ACC112 (cell line): ENCODE results near the gene SYNGR1.
"Not testable (repeated sequence)": the region's sequence is repeated elsewhere in the genome, so short reads cannot be mapped to it uniquely, and the experiment has no call there.

Experiments used
- H2AFZ ChIP-seq: fragments of 200-600 bp; sonication (generic); one replicate; pipeline ENCODE4 v1.6.0; 2017; ENCODE audit warnings: antibody characterized with exemption, low read length; ENCODE audit not compliant: unreplicated experiment
- H3K27ac ChIP-seq: fragments of 200-600 bp; sonication (generic); 2 replicates; pipeline ENCODE4 v1.5.1; 2014; ENCODE audit warnings: low read depth, mild to moderate bottlenecking, antibody characterized with exemption, low read length, moderate library complexity
- H3K27me3 ChIP-seq: fragments of 200-600 bp; sonication (generic); 2 replicates; pipeline ENCODE4 v1.6.1; 2014; ENCODE audit warnings: mild to moderate bottlenecking, antibody characterized with exemption, low read length, moderate library complexity, mixed read lengths; ENCODE audit not compliant: insufficient read depth
- H3K36me3 ChIP-seq: fragments of 200-600 bp; sonication (generic); 2 replicates; pipeline ENCODE4 v1.6.1; 2016; ENCODE audit warnings: mild to moderate bottlenecking, antibody characterized with exemption, low read length, moderate library complexity, mixed read lengths; ENCODE audit not compliant: insufficient read depth
- H3K4me1 ChIP-seq: fragments of 200-600 bp; sonication (generic); one replicate; pipeline ENCODE4 v1.6.1; 2016; ENCODE audit warnings: low read length, mixed read lengths; ENCODE audit not compliant: insufficient read depth, unreplicated experiment, control insufficient read depth
- H3K4me3 ChIP-seq: fragments of 200-600 bp; sonication (generic); 2 replicates; pipeline ENCODE4 v1.5.1; 2014; ENCODE audit warnings: mild to moderate bottlenecking, low read depth, low read length
- H3K79me2 ChIP-seq: fragments of 200-600 bp; sonication (generic); one replicate; pipeline ENCODE4 v1.6.0; 2016; ENCODE audit warnings: low read length; ENCODE audit not compliant: control insufficient read depth, unreplicated experiment, insufficient read depth

SYNGR1 gene

DNA sequence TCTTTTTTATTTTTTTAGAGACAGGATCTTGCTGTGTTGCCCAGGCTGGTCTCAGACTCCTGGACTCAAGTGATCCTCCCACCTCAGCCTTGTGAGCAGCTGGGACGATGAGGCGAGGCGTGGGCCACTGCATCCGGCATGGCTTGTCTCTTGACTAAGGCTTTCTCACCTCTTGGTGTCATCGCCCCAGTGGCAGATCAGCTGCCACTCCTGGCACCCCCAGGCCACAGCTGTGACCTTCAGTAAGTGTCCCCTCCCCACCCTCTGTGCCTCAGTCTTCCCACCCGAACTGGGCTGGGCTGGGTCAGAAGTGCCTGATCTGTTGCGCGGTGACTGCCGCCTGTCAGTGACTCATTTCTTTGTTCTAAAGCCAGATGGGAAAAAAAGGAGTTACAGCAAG is 3.6 kb downstream of the SYNGR1 start:
- Histone ChIP-seq H3K4me3 (no peak overlapping the region), H3K27ac (no peak overlapping the region), H3K4me1 (no peaks in the 10 kb centered on the region), H3K79me2 (no peaks in the 10 kb centered on the region), H2AFZ (no peak overlapping the region), H3K36me3 (no peaks in the 10 kb centered on the region), H3K27me3 (no peaks in the 10 kb centered on the region)

DNA sequence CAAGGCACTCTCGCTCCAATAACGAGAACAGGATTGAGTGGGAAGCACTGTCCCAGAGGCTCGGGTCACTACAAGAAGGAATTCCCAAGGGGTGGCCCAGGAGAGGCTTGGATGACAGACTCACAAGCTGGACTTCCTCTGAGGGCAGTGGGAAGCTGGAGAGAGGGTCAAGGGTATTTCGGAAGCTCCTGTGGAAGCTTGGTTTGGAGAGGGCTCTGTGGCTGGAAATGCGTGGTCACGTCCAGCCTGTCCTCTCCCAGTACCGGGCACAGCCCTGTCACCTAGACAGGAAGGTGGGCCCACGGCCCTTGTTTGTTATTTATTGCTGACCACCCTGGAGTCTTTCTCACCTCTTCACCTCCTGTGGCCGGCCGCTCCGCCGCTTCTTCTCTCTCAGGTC is 5.3 kb downstream of the SYNGR1 start:
- Histone ChIP-seq H3K4me3 (no peak overlapping the region), H3K27me3 (no peaks in the 10 kb centered on the region), H3K36me3 (no peaks in the 10 kb centered on the region), H3K4me1 (no peaks in the 10 kb centered on the region), H3K79me2 (no peaks in the 10 kb centered on the region), H2AFZ (no peak overlapping the region), H3K27ac (no peak overlapping the region)

DNA sequence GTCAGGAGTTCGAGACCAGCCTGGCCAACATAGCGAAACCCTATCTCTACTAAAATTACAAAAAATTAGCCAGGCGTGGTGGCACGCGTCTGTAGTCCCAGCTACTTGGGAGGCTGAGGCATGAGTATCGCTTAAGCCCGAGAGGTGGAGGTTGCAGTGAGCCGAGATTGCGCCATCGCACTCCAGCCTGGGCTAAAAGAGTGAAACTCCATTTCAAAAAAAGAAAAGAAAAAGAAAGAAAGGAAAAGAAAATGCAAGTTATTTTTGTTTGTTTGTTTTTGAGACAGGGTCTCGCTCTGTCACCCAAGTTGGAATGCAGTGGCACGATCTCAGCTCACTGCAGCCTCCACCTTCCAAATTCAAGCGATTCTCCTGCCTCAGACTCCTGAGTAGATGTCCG is 6.0 kb downstream of the SYNGR1 start:
- H3K36me3 ChIP-seq, H3K27ac ChIP-seq, H3K79me2 ChIP-seq, H2AFZ ChIP-seq, H3K4me3 ChIP-seq, H3K4me1 ChIP-seq, H3K27me3 ChIP-seq: not testable (repeated sequence)

DNA sequence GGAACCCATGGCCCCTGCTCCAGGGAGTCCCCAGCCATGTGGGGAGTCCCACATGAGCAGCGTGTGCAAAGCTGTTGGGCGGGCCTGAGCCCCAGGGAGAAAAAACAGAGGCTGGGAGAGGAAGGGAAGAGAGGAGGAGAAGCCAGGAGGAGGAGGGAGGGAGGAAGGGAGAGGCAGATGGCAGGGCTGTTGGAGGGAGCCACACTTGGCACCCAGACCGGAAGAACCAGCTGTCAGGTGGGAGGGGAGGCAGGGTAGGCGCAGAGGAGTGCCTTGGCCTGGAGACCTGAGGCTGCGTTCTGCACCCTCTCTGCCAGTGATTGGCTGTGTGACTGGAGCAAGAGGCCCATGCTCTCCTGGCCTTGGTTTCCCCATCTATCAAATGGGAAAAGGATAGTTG is 6.7 kb downstream of the SYNGR1 start:
- no peaks in the 10 kb centered on the region for H3K27me3 ChIP-seq
- H3K27ac ChIP-seq = no peak overlapping the region
- H3K4me3 ChIP-seq = no peak overlapping the region
- no peaks in the 10 kb centered on the region for H3K36me3 ChIP-seq
- H3K4me1 ChIP-seq = no peaks in the 10 kb centered on the region
- H3K79me2 ChIP-seq = no peaks in the 10 kb centered on the region
- no peak overlapping the region for H2AFZ ChIP-seq

DNA sequence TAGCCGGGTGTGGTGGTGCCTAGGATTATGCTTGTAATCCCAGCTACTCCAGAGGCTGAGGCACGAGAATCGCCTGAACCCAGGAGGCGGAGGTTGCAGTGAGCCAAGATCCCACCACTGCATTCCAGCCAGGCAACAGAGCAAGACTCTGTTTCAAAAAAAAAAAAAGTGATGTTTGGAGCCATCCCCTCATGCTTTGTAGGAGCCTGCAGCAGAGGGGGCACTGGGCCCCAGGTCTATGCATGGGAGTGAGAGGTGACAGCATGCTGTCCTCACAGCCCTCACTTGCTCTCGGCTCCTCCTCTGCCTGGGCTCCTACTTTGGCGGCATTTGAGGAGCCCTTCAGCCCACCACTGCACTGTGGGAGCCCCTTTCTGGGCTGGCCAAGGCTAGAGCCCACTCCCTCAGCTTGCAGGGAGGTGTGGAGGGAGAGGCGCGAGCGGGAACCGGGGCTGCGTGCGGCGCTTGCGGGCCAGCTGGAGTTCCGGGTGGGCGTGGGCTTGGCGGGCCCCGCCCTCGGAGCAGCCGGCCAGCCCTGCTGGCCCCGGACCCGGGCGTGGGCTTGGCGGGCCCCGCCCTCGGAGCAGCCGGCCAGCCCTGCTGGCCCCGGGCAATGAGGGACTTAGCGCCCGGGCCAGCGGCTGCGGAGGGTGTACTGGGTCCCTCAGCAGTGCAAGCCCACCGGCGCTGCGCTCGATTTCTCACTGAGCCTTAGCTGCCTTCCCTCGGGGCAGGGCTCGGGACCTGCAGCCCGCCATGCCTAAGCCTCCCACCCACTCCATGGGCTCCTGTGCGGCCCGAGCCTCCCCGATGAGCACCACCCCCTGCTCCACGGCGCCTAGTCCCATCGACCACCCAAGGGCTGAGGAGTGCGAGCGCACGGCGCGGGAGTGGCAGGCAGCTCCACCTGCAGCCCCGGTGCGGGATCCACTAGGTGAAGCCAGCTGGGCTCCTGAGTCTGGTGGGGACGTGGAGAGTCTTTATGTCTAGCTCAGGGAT is 7.6 kb downstream of the SYNGR1 start:
- H3K36me3 ChIP-seq, H2AFZ ChIP-seq, H3K79me2 ChIP-seq, H3K27me3 ChIP-seq, H3K27ac ChIP-seq, H3K4me3 ChIP-seq, H3K4me1 ChIP-seq: not testable (repeated sequence)

DNA sequence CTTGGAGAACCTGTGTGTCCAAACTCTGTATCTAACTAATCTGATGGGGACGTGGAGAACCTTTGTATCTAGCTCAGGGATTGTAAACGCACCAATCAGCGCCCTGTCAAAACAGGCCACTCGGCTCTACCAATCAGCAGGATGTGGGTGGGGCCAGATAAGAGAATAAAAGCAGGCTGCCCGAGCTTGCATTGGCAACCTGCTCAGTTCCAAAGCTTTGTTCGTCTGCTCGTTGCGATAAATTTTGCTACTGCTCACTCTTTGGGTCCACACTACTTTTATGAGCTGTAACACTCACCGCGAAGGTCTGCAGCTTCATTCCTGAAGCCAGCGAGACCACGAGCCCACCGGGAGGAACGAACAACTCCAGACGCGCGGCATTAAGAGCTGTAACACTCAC is 8.4 kb downstream of the SYNGR1 start:
- not testable (repeated sequence) for H3K27me3 ChIP-seq, H3K79me2 ChIP-seq, H3K4me1 ChIP-seq, H3K4me3 ChIP-seq, H3K36me3 ChIP-seq, H3K27ac ChIP-seq, H2AFZ ChIP-seq

DNA sequence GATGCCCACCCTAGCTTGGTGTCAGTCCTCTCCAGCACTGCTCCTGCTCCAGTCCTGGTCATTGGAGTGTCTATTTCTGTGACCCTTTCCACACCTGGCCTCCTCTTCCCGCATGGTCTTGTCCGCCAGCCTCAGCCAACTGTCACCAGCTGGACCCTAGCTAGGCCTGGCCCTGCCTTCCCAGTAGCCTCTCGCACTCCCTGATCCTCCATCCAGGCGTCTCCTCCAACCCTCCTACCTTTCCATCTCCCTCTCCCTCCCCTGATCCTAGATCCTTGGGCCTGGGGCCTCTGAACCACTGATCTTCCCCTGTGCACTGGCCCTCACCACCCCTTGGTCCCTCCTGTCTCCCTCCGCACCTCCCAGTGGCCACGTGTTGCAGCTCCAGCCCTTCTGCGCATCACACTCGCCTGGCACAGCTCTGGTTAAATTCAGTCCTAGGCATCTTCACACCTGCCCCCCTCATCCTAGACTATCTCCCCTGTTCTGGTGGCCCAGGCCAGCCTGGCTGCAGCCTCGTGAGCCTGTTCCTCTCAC is 9.9 kb downstream of the SYNGR1 start:
- Histone ChIP-seq H3K27me3 (no peaks in the 10 kb centered on the region), H3K36me3 (no peaks in the 10 kb centered on the region), H3K4me3 (no peak overlapping the region), H3K27ac (no peak overlapping the region), H3K79me2 (no peaks in the 10 kb centered on the region), H2AFZ (no peak overlapping the region), H3K4me1 (no peaks in the 10 kb centered on the region)

DNA sequence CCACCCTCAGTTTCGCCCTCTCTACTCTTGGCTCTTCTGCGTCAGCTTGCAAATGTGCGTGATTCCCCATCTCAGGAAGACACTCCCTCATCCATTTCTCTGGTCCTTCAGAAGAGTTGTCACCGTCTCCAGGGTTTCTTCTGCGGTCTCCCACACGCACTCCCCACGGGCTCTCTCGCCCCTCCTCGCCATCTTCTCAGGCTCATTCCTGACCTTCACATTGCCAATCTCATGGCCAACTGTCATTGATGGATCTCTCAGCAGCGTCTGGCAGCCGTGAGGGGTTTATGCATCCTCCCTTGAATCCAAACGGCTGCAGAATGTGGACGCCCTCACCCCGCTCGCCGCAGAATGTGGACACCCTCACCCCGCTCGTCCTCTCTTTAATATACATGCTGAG is 10.5 kb downstream of the SYNGR1 start:
- no peaks in the 10 kb centered on the region for H3K79me2 ChIP-seq
- no peak overlapping the region for H2AFZ ChIP-seq
- H3K36me3 ChIP-seq = no peaks in the 10 kb centered on the region
- H3K4me1 ChIP-seq = no peaks in the 10 kb centered on the region
- H3K27ac ChIP-seq = no peak overlapping the region
- no peaks in the 10 kb centered on the region for H3K27me3 ChIP-seq
- H3K4me3 ChIP-seq = no peak overlapping the region

DNA sequence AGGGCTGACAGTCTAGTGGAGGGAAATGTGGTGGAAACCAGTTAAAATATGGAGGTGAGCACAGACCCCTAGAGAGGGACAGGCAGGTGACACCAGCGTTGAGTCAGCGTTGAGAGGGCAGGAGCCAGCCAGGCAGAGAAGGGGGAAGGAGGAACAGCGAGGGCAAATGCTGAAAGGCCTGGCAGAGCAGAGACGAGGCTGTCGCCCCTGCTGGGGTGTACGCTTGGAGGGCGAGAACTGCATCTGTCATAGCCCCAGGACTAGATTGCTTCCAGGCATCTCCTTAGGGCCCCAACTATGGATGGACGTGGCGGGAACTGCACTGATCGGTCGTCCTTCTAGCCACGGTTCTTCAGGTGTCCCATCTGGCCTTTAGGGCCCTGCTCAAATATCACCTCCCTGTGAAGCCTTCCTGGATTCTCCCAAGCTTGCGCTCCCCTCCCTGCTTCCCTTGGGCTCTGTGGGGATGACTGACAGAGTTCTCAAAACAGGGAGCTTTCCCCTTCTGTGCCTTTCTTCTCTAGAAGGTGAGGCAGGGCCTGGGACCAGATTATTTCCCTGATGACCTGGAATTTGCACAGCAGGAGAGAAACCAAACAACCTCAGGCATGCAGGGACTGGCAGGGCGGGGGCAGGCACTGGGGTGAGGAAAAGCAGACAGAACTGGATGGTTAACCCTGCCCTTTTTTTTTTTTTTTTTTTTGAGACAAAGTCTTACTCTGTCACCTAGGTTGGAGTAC is 11.1 kb downstream of the SYNGR1 start:
- Histone ChIP-seq H3K79me2 (no peaks in the 10 kb centered on the region), H3K27ac (no peak overlapping the region), H3K4me1 (no peaks in the 10 kb centered on the region), H3K36me3 (no peaks in the 10 kb centered on the region), H3K4me3 (no peak overlapping the region), H2AFZ (no peak overlapping the region), H3K27me3 (no peaks in the 10 kb centered on the region)

DNA sequence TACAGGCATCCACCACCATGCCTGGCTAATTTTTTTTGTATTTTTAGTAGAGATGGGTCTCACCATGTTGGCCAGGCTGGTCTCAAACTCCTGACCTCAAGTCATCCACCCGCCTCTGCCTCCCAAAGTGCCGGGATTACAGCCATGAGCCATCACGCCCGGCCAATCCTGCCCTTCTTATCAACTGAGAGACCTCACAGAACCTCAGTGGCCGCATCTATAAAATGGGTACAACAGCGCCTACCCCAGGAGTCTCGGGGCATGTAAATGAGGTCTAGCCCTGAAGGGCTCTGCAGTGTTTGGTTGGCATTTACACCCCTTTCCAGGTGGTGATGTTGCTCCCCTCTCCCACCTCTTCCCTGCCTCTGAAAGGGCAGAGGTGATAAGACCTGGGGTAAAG is 11.7 kb downstream of the SYNGR1 start:
- Histone ChIP-seq H3K27ac (no peak overlapping the region), H3K36me3 (no peaks in the 10 kb centered on the region), H3K79me2 (no peaks in the 10 kb centered on the region), H3K4me1 (no peaks in the 10 kb centered on the region), H2AFZ (no peak overlapping the region), H3K27me3 (no peaks in the 10 kb centered on the region), H3K4me3 (no peak overlapping the region)
